CD14-positive monocyte (primary cell): ENCODE measurements around the gene PIP5K1B. TPM values are rescaled to one million over a fixed set of nuclear protein-coding genes. Genes with fewer than 3 reads are reported as not detected.

Experiments used
- DNase-seq, 3 donors: peaks; one replicate each; pipeline ENCODE4 v3.0.0-alpha.2; 2011 to 2022
- H2AFZ ChIP-seq: 2 replicates; pipeline ENCODE4 v1.6.0; 2012; ENCODE audit warnings: mild to moderate bottlenecking, low read depth, low read length, inconsistent platforms; ENCODE audit not compliant: insufficient read depth, poor library complexity, severe bottlenecking
- H3K27ac ChIP-seq, 2 donors: 1 replicate in 1 of 2; 2 replicates in 1 of 2; pipeline ENCODE4 v1.5.1; 2012 to 2013; ENCODE audit warnings: low read length in 2 of 2, control low read depth in 1 of 2, inconsistent platforms in 1 of 2, low read depth in 1 of 2, mild to moderate bottlenecking in 1 of 2
- H3K27me3 ChIP-seq, 2 donors: one replicate each; pipeline versions ENCODE4 v1.6.0 to v1.6.1; 2011 to 2013; ENCODE audit warnings: low read length in 2 of 2; ENCODE audit not compliant: control insufficient read depth in 2 of 2, insufficient read depth in 2 of 2
- H3K36me3 ChIP-seq, 2 donors: replicated peaks in 1 of 2; 1 replicate in 1 of 2; 2 replicates in 1 of 2; pipeline versions ENCODE4 v1.5.1 to v1.6.1; 2012 to 2013; ENCODE audit warnings: low read length in 2 of 2, control low read depth in 1 of 2, inconsistent platforms in 1 of 2, mild to moderate bottlenecking in 1 of 2; ENCODE audit not compliant: insufficient read depth in 2 of 2, control insufficient read depth in 1 of 2
- H3K4me1 ChIP-seq, 2 donors: 1 replicate in 1 of 2; 2 replicates in 1 of 2; pipeline versions ENCODE4 v1.5.1 to v1.6.1; 2012 to 2013; ENCODE audit warnings: low read length in 2 of 2, control low read depth in 1 of 2, inconsistent platforms in 1 of 2, mild to moderate bottlenecking in 1 of 2, moderate library complexity in 1 of 2; ENCODE audit not compliant: insufficient read depth in 2 of 2, control insufficient read depth in 1 of 2
- H3K4me2 ChIP-seq: replicated peaks from 2 replicates; pipeline ENCODE3; 2012; ENCODE audit warnings: low read length, moderate library complexity, mild to moderate bottlenecking; ENCODE audit not compliant: poor library complexity, severe bottlenecking; ENCODE audit errors: extremely low read depth
- H3K4me3 ChIP-seq, 3 experiments: fragments of 200-600 bp in 1 of 3; sonication (generic) in 1 of 3; replicated peaks in 1 of 3; 1 replicate in 2 of 3; 2 replicates in 1 of 3; pipeline ENCODE4 v1.5.1; 2011 to 2013; ENCODE audit warnings: low read length in 3 of 3, mild to moderate bottlenecking in 3 of 3, control low read depth in 2 of 3, low read depth in 2 of 3, inconsistent platforms in 1 of 3, moderate library complexity in 1 of 3
- H3K79me2 ChIP-seq: 2 replicates; pipeline ENCODE4 v1.6.0; 2012; ENCODE audit warnings: mild to moderate bottlenecking, control low read depth, inconsistent platforms, low read length, moderate library complexity; ENCODE audit not compliant: insufficient read depth
- H3K9ac ChIP-seq: 2 replicates; pipeline ENCODE4 v1.6.0; 2017; ENCODE audit warnings: low read length, mild to moderate bottlenecking; ENCODE audit not compliant: insufficient read depth, poor library complexity, severe bottlenecking
- H3K9me3 ChIP-seq, 2 donors: replicated peaks in 1 of 2; 1 replicate in 1 of 2; 2 replicates in 1 of 2; pipeline versions ENCODE4 v1.5.1 to v1.6.1; 2012 to 2013; ENCODE audit warnings: low read length in 2 of 2, control low read depth in 1 of 2; ENCODE audit not compliant: control insufficient read depth in 1 of 2, insufficient read depth in 1 of 2
- H4K20me1 ChIP-seq: 2 replicates; pipeline ENCODE4 v1.6.0; 2012; ENCODE audit warnings: mild to moderate bottlenecking, low read length, control low read depth, moderate library complexity; ENCODE audit not compliant: insufficient read depth
- H3K27ac Mint-ChIP-seq, 7 donors: one replicate each; pipeline ENCODE4 v1.8.0; 2020; ENCODE audit warnings: mild to moderate bottlenecking in 7 of 7, mixed read lengths in 7 of 7, moderate library complexity in 6 of 7, inconsistent platforms in 2 of 7
- H3K27me3 Mint-ChIP-seq, 3 donors: one replicate each; pipeline ENCODE4 v1.8.0; 2021 to 2022; ENCODE audit warnings: low read depth in 3 of 3, mild to moderate bottlenecking in 3 of 3, mixed read lengths in 3 of 3, moderate library complexity in 3 of 3, inconsistent platforms in 1 of 3
- H3K36me3 Mint-ChIP-seq, 2 donors: one replicate each; pipeline ENCODE4 v1.8.0; 2020; ENCODE audit warnings: mixed read lengths in 2 of 2, inconsistent platforms in 1 of 2, mild to moderate bottlenecking in 1 of 2
- H3K4me1 Mint-ChIP-seq: one replicate; pipeline ENCODE4 v1.8.0; 2020; ENCODE audit warnings: mild to moderate bottlenecking, mixed read lengths
- H3K4me3 Mint-ChIP-seq, 2 donors: one replicate each; pipeline ENCODE4 v1.8.0; 2020; ENCODE audit warnings: mild to moderate bottlenecking in 2 of 2, mixed read lengths in 2 of 2, moderate library complexity in 1 of 2
- H3K9me3 Mint-ChIP-seq, 7 donors: one replicate each; pipeline ENCODE4 v1.8.0; 2020 to 2022; ENCODE audit warnings: mixed read lengths in 7 of 7, mild to moderate bottlenecking in 6 of 7, moderate library complexity in 6 of 7, inconsistent platforms in 2 of 7
- WGBS: methylation state at CpG from one replicate; pipeline ENCODE4 v1.1.5; 2013; ENCODE audit warnings: missing lambda C conversion rate; ENCODE audit not compliant: insufficient coverage; 5-methylcytosine and 5-hydroxymethylcytosine counted together
- intact Hi-C, 2 donors: fragments of 100-400 bp; cut with micrococcal nuclease; formaldehyde crosslinking; loops; one replicate each; pipeline versions ENCODE4 v1.15.0 to v1.15.1; 2023
- polyA plus RNA-seq, 3 donors: library from polyadenylated mRNA; depleted of rRNA in 1 of 3; unstranded in 2 of 3; stranded (reverse) in 1 of 3; fragments of 300-500 nt in 2 of 3; fragments of >200 nt in 1 of 3; fragmentation: Illumina TruSeq in 2 of 3; gene quantifications; 1 replicate in 2 of 3; 2 replicates in 1 of 3; pipeline ENCODE4 v1.2.3, GENCODE V29; 2012 to 2021
- TF ChIP-seq, protein P1 (sequence below): fragments of 200-600 bp; IDR thresholded peaks from one replicate; pipeline ENCODE4 v1.8.0; 2022; ENCODE audit warnings: antibody characterized with exemption, mild to moderate bottlenecking

Gene PIP5K1B
- polyA plus RNA-seq, 3 donors: 0.18 to 4.1 (median 0.87) TPM

- TF ChIP-seq, protein P1, sequence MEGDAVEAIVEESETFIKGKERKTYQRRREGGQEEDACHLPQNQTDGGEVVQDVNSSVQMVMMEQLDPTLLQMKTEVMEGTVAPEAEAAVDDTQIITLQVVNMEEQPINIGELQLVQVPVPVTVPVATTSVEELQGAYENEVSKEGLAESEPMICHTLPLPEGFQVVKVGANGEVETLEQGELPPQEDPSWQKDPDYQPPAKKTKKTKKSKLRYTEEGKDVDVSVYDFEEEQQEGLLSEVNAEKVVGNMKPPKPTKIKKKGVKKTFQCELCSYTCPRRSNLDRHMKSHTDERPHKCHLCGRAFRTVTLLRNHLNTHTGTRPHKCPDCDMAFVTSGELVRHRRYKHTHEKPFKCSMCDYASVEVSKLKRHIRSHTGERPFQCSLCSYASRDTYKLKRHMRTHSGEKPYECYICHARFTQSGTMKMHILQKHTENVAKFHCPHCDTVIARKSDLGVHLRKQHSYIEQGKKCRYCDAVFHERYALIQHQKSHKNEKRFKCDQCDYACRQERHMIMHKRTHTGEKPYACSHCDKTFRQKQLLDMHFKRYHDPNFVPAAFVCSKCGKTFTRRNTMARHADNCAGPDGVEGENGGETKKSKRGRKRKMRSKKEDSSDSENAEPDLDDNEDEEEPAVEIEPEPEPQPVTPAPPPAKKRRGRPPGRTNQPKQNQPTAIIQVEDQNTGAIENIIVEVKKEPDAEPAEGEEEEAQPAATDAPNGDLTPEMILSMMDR: no peak
- Histone ChIP-seq H3K9ac (no peak overlapping the region), H3K9me3 (no peaks in the 10 kb centered on the region), H3K27ac (no peak overlapping the region), H3K4me3 (no peak overlapping the region), H2AFZ (no peak overlapping the region), H3K4me1 (peaks cover 4% of the 10 kb centered on the region in 2 donors), H3K36me3 (no peaks in the 10 kb centered on the region), H3K79me2 (no peaks in the 10 kb centered on the region), H4K20me1 (no peaks in the 10 kb centered on the region), H3K27me3 (no peaks in the 10 kb centered on the region), H3K4me2 (no peak overlapping the region)
- intact Hi-C loops: no loop called here
- peaks cover 23% of the 10 kb centered on the region for H3K4me1 Mint-ChIP-seq
- no peaks in the 10 kb centered on the region for H3K9me3 Mint-ChIP-seq
- peak overlapping the region in 1 of 7 donors; percentile 77 for H3K27ac Mint-ChIP-seq
- DNase-seq: no peak
- no peak overlapping the region for H3K4me3 Mint-ChIP-seq
- 56% methylated on average over 2 of the region's 3 CpGs for WGBS
- H3K36me3 Mint-ChIP-seq: no peaks in the 10 kb centered on the region
- peaks cover 0 to 1% (median 0%) of the 10 kb centered on the region in 3 donors for H3K27me3 Mint-ChIP-seq
Measured at GRCh38 chr9:68805890-68806517, 101.0 kb downstream of the PIP5K1B start.

- 92% methylated on average over 2 of the region's 6 CpGs for WGBS
- Mint-ChIP-seq H3K27ac (no peak overlapping the region), H3K4me3 (no peak overlapping the region), H3K4me1 (peaks cover 23% of the 10 kb centered on the region), H3K36me3 (no peaks in the 10 kb centered on the region), H3K9me3 (no peaks in the 10 kb centered on the region), H3K27me3 (peaks cover 0 to 4% (median 2%) of the 10 kb centered on the region in 3 donors)
- H3K9me3 ChIP-seq: no peaks in the 10 kb centered on the region
- H3K79me2 ChIP-seq: no peaks in the 10 kb centered on the region
- H3K27me3 ChIP-seq: no peaks in the 10 kb centered on the region
- no peaks in the 10 kb centered on the region for H4K20me1 ChIP-seq
- H3K9ac ChIP-seq: no peak overlapping the region
- TF ChIP-seq, protein P1: no peak
- H3K27ac ChIP-seq: no peak overlapping the region
- H3K4me1 ChIP-seq: peaks cover 4% of the 10 kb centered on the region in 2 donors
- no peak overlapping the region for H3K4me2 ChIP-seq
- intact Hi-C loops: no loop called here
- H2AFZ ChIP-seq: no peak overlapping the region
- H3K36me3 ChIP-seq: no peaks in the 10 kb centered on the region
- no peak overlapping the region for H3K4me3 ChIP-seq
- DNase-seq: no peak
Measured at GRCh38 chr9:68808338-68808890, 103.4 kb downstream of the PIP5K1B start.
